GM10248 (cell line): ENCODE measurements around the gene GRHL1.
"Not testable (repeated sequence)": the region's sequence is repeated elsewhere in the genome, so short reads cannot be mapped to it uniquely, and the experiment has no call there.

ENCODE experiments used
- CTCF ChIA-PET: fragments of 300-600 bp; sonication (Branson Sonifier 250); formaldehyde crosslinking; extraction: SDS; loops from one replicate; lab custom pipeline; 2021; ENCODE audit warnings: antibody characterized with exemption; lab: Yijun Ruan, JAX
- POLR2A ChIA-PET: fragments of 350-650 bp; sonication (Branson Sonifier 250); formaldehyde crosslinking; extraction: SDS; loops from one replicate; lab custom pipeline; 2020; ENCODE audit warnings: antibody characterized with exemption; lab: Yijun Ruan, JAX
- DNase-seq: peaks from one replicate; pipeline ENCODE4 v3.0.0; 2012; ENCODE audit errors: extremely low spot score
- TF ChIP-seq, protein P1 (sequence below): IDR thresholded peaks from 2 replicates; pipeline ENCODE4 v1.5.1; 2012; ENCODE audit warnings: mild to moderate bottlenecking, low read depth; ENCODE audit errors: extremely low read depth, missing control alignments, control extremely low read depth

GRHL1 gene

GRCh38 chr2:10007921-10008808, 56.7 kb downstream of the GRHL1 start:
- no peak for DNase-seq
- ChIA-PET POLR2A (no interaction called here), CTCF (interaction anchor here (0.9 to 2.4 kb wide), 4 partner anchors 8 to 208 kb away, joined by 3 to 8 read pairs (median 4); no protein-coding TSS in a partner anchor)
- TF ChIP-seq, protein P1, sequence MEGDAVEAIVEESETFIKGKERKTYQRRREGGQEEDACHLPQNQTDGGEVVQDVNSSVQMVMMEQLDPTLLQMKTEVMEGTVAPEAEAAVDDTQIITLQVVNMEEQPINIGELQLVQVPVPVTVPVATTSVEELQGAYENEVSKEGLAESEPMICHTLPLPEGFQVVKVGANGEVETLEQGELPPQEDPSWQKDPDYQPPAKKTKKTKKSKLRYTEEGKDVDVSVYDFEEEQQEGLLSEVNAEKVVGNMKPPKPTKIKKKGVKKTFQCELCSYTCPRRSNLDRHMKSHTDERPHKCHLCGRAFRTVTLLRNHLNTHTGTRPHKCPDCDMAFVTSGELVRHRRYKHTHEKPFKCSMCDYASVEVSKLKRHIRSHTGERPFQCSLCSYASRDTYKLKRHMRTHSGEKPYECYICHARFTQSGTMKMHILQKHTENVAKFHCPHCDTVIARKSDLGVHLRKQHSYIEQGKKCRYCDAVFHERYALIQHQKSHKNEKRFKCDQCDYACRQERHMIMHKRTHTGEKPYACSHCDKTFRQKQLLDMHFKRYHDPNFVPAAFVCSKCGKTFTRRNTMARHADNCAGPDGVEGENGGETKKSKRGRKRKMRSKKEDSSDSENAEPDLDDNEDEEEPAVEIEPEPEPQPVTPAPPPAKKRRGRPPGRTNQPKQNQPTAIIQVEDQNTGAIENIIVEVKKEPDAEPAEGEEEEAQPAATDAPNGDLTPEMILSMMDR = no peak

DNA sequence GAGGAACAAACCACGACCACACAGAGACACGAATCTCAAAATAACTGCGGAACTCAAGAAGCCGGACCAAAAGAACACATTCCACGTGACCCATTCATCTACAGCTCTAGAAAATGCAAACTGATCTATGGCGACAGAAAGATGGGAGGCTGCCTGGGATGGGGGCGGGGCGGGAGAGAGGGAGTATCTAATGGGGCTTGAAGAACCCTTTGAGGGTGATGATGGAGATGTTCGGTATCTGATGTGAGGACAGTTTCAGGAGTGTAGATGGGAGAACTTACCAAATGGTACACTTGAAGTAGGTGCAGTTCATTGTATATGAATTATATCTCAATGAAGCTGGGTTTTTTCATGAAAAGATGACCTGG, 57.3 kb downstream of the GRHL1 start:
- CTCF ChIA-PET = interaction anchor here (1.1 to 2.1 kb wide), 2 partner anchors 24 to 209 kb away, joined by 3 to 8 read pairs; no protein-coding TSS in a partner anchor
- DNase-seq = no peak
- TF ChIP-seq, protein P1 = no peak
- POLR2A ChIA-PET = no interaction called here

- ChIA-PET POLR2A (no interaction called here), CTCF (interaction anchor here (1.1 to 2.1 kb wide), 2 partner anchors 25 to 209 kb away, joined by 3 to 8 read pairs; no protein-coding TSS in a partner anchor)
- DNase-seq = no peak
- TF ChIP-seq, protein P1 = no peak
These were observed 57.8 kb downstream of the GRHL1 start for GRCh38 chr2:10009271-10009810.

DNA sequence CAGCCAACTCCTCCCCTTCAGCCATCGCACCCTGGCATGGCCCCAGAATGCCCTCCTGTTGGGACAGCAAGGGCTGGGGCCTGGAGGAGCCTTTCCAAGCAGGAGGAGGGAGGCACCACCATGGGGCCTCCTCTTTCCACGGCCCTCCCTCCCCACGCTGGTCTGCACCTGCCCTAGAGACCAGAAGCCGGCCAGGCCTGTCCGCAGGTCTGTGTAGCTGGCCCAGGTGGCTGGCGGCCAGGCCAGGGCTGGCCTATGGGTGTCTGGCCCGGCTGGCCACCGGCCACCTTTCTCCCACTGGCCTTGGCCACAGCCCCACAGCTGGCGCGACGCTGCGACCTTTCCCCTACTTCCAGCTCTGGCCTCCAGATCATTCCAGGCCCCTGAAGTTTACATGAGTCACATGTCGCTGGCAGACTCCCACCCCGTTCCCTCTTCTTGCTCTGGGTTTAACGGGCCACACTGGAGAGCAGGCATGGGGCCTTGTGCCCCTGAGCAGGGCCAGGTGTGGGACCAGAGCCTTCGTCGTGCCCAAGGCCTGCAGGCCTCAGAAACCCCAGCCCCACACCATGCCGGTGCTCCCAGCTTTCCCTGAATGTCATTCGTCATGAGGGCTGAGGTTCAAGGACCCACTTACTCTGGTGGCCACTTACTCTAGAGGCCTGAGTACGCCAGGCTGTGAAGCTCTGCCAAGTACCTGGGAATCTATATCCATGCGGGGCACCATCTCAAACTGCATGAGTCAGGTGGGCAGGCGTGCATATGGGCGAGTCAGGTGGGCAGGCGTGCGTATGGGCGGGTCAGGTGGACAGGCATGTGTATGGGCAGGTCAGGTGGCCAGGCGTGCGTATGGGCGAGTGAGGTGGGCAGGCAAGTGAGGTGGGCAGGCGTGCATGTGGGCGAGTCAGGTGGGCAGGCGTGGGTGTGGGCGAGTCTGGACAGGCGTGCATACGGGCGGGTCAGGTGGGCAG, 58.6 kb downstream of the GRHL1 start:
- ChIA-PET CTCF (interaction anchor here (2.1 kb wide), 1 partner anchor 26 kb away, joined by 8 read pairs; no protein-coding TSS in a partner anchor), POLR2A (no interaction called here)
- TF ChIP-seq, protein P1 = no peak
- DNase-seq = no peak

DNA sequence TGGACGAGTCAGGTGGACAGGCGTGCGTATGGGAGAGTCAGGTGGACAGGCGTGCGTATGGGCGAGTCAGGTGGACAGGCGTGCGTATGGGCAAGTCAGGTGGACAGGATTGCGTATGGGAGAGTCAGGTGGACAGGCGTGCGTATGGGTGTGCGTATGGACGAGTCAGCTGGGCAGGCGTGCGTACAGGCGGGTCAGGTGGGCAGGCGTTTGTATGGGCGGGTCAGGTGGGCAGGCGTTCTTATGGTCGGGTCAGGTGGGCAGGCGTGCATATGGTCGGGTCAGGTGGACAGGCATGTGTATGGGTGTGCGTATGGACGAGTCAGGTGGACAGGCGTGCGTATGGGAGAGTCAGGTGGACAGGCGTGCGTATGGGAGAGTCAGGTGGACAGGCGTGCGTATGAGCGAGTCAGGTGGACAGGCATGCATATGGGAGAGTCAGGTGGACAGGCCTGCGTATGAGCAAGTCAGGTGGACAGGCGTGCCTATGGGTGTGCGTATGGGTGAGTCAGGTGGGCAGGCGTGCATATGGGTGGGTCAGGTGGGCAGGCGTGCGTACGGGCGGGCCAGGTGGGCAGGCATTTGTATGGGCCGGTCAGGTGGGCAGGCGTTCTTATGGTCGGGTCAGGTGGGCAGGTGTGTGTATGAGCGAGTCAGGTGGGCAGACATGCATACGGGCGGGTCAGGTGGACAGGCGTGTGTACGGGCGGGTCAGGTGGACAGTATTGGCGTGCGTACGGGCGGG, 59.5 kb downstream of the GRHL1 start:
- CTCF ChIA-PET, POLR2A ChIA-PET, DNase-seq: not testable (repeated sequence)

- CTCF ChIA-PET, POLR2A ChIA-PET, DNase-seq: not testable (repeated sequence)
These were observed 60.3 kb downstream of the GRHL1 start for GRCh38 chr2:10011606-10012325.

GRCh38 chr2:10012366-10012962, 61.0 kb downstream of the GRHL1 start:
- CTCF ChIA-PET, POLR2A ChIA-PET, DNase-seq: not testable (repeated sequence)
